Activated CD4-positive, CD25-positive, alpha-beta regulatory T cell treated with anti-CD3 and anti-CD28 coated beads, Interleukin-2, amount 50 U/mL, for 24 hours (primary cell): ENCODE results near the gene ENPP6.

Experiments used
- ATAC-seq, 2 donors: fragments of 150-1000 bp; cut with Tn5 transposase; one replicate each; pipeline ENCODE4 v1.10.0; 2021; ENCODE audit warnings: mild to moderate bottlenecking in 1 of 2, moderate library complexity in 1 of 2

The ENPP6 gene

GRCh38 chr4:184217634-184218033 is at the start of gene ENPP6:
Gene ENPP6 (minus strand): TSS chr4:184217873. CDS start chr4:184217819, 54 bp downstream.
- no peak for ATAC-seq

- no peak for ATAC-seq
Measured at GRCh38 chr4:184267206-184267608, 49.5 kb upstream of the ENPP6 start.

- ATAC-seq = no peak
Measured at GRCh38 chr4:184265546-184266351, 48.1 kb upstream of the ENPP6 start.

- peak; percentile 26 to 36 for ATAC-seq
Measured at GRCh38 chr4:184263910-184264732, 46.4 kb upstream of the ENPP6 start.

- ATAC-seq = no peak
Measured at GRCh38 chr4:184263461-184263860, 45.8 kb upstream of the ENPP6 start.

GRCh38 chr4:184262901-184263300 is 45.2 kb upstream of the ENPP6 start:
- no peak for ATAC-seq

- ATAC-seq = no peak
Measured at GRCh38 chr4:184261246-184261645, 43.6 kb upstream of the ENPP6 start.

- ATAC-seq = no peak
Measured at GRCh38 chr4:184259866-184260265, 42.2 kb upstream of the ENPP6 start.

GRCh38 chr4:184259081-184259480 is 41.4 kb upstream of the ENPP6 start:
- no peak for ATAC-seq

- no peak for ATAC-seq
Measured at GRCh38 chr4:184255871-184256642, 38.4 kb upstream of the ENPP6 start.

GRCh38 chr4:184255361-184255760 is 37.7 kb upstream of the ENPP6 start:
- no peak for ATAC-seq

- no peak for ATAC-seq
Measured at GRCh38 chr4:184253072-184253420, 35.4 kb upstream of the ENPP6 start.

- peak; percentile 44 to 55 for ATAC-seq
Measured at GRCh38 chr4:184252136-184253071, 34.7 kb upstream of the ENPP6 start.

- ATAC-seq = no peak
Measured at GRCh38 chr4:184251670-184251980, 34.0 kb upstream of the ENPP6 start.

GRCh38 chr4:184250795-184251669 is 33.4 kb upstream of the ENPP6 start:
- ATAC-seq = peak; percentile 41 to 53

GRCh38 chr4:184248216-184248615 is 30.5 kb upstream of the ENPP6 start:
- ATAC-seq = no peak

GRCh38 chr4:184247421-184247820 is 29.7 kb upstream of the ENPP6 start:
- ATAC-seq = no peak

- ATAC-seq = no peak
Measured at GRCh38 chr4:184246426-184246825, 28.8 kb upstream of the ENPP6 start.

- no peak for ATAC-seq
Measured at GRCh38 chr4:184238072-184238745, 20.5 kb upstream of the ENPP6 start.

GRCh38 chr4:184237612-184238011 is 19.9 kb upstream of the ENPP6 start:
- peak; percentile 98 to 99 for ATAC-seq

GRCh38 chr4:184235526-184235925 is 17.9 kb upstream of the ENPP6 start:
- ATAC-seq = no peak
